Measurements from ENCODE around the gene HOXB8. TPM values are rescaled to one million over a fixed set of nuclear protein-coding genes. Genes with fewer than 3 reads are reported as not detected.

The HOXB8 gene
- total RNA-seq, result not detected

GRCh38 chr17:48615047-48615962 is at the start of gene HOXB8:
HOXB8 (minus strand) TSS chr17:48615292; CDS start chr17:48614704, 588 bp downstream.
- Mint-ChIP-seq H3K4me3 (peak within 1 kb of the TSS; percentile 20), H3K9me3 (no peaks in the 10 kb centered on the region), H3K27me3 (peaks cover 81% of the 10 kb centered on the region), H3K27ac (peak within 1 kb of the TSS; percentile 42), H3K36me3 (no peaks in the 10 kb centered on the region), H3K4me1 (ENCODE audit: low read depth) (peaks cover 62% of the 10 kb centered on the region)
- POLR2A ChIA-PET, result interaction anchor here (0.5 kb wide), 1 partner anchor 10 kb away, joined by 3 read pairs; no protein-coding TSS in a partner anchor
- no peak for DNase-seq
- CTCF ChIA-PET, result interaction anchor here (0.7 to 4.9 kb wide), 14 partner anchors 9 to 955 kb away, joined by 3 to 22 read pairs (median 4); partner anchors contain the start of gene HOXB5
- intact Hi-C loops (cut with micrococcal nuclease), result loop anchor here (5.0 to 10.0 kb wide), 2 partner anchors 107 to 481 kb away; partner anchors contain the start of genes PRAC1 and PRAC2

GRCh38 chr17:48663134-48663924 is 48.2 kb upstream of the HOXB8 start:
- DNase-seq, result no peak
- intact Hi-C loops (cut with micrococcal nuclease), result no loop called here
- Mint-ChIP-seq H3K4me3 (no peak overlapping the region), H3K36me3 (no peaks in the 10 kb centered on the region), H3K27me3 (peaks cover 8% of the 10 kb centered on the region), H3K4me1 (ENCODE audit: low read depth) (no peaks in the 10 kb centered on the region), H3K27ac (no peak overlapping the region), H3K9me3 (no peaks in the 10 kb centered on the region)
- ChIA-PET POLR2A (no interaction called here), CTCF (interaction anchor here (0.9 to 5.7 kb wide), 5 partner anchors 8 to 215 kb away, joined by 3 to 33 read pairs (median 6); no protein-coding TSS in a partner anchor)

GRCh38 chr17:48655913-48656312 is 40.8 kb upstream of the HOXB8 start:
- CTCF ChIA-PET, result interaction anchor here (1.1 to 1.6 kb wide), 2 partner anchors 19 to 22 kb away, joined by 4 to 5 read pairs; no protein-coding TSS in a partner anchor
- Mint-ChIP-seq H3K36me3 (no peaks in the 10 kb centered on the region), H3K27ac (no peak overlapping the region), H3K9me3 (no peaks in the 10 kb centered on the region), H3K4me1 (ENCODE audit: low read depth) (no peaks in the 10 kb centered on the region), H3K4me3 (no peak overlapping the region), H3K27me3 (peaks cover 1% of the 10 kb centered on the region)
- DNase-seq, result no peak
- POLR2A ChIA-PET, result no interaction called here
- intact Hi-C loops (cut with micrococcal nuclease), result no loop called here

- CTCF ChIA-PET, result interaction anchor here (1.0 to 2.8 kb wide), 2 partner anchors 13 to 22 kb away, joined by 3 to 16 read pairs; no protein-coding TSS in a partner anchor
- peaks cover 33% of the 10 kb centered on the region for H3K27me3 Mint-ChIP-seq
- POLR2A ChIA-PET, result no interaction called here
- H3K4me1 Mint-ChIP-seq (ENCODE audit: low read depth), result peaks cover 9% of the 10 kb centered on the region
- H3K36me3 Mint-ChIP-seq, result no peaks in the 10 kb centered on the region
- no peak overlapping the region for H3K27ac Mint-ChIP-seq
- no peak overlapping the region for H3K4me3 Mint-ChIP-seq
- intact Hi-C loops (cut with micrococcal nuclease), result no loop called here
- H3K9me3 Mint-ChIP-seq, result no peaks in the 10 kb centered on the region
- no peak for DNase-seq
Measured at GRCh38 chr17:48649741-48650140, 34.6 kb upstream of the HOXB8 start.

- intact Hi-C loops (cut with micrococcal nuclease), result no loop called here
- no peak for DNase-seq
- Mint-ChIP-seq H3K4me3 (peak overlapping the region; percentile 27), H3K9me3 (no peaks in the 10 kb centered on the region), H3K27ac (no peak overlapping the region), H3K36me3 (no peaks in the 10 kb centered on the region), H3K27me3 (peaks cover 48% of the 10 kb centered on the region), H3K4me1 (ENCODE audit: low read depth) (peaks cover 9% of the 10 kb centered on the region)
- POLR2A ChIA-PET, result interaction anchor here (0.8 kb wide), 1 partner anchor 19 kb away, joined by 3 read pairs; no protein-coding TSS in a partner anchor
- CTCF ChIA-PET, result interaction anchor here (0.6 to 2.8 kb wide), 3 partner anchors 12 to 31 kb away, joined by 3 to 16 read pairs (median 3); no protein-coding TSS in a partner anchor
Measured at GRCh38 chr17:48647963-48648245, 32.8 kb upstream of the HOXB8 start.

GRCh38 chr17:48647103-48647962 is 32.2 kb upstream of the HOXB8 start:
- intact Hi-C loops (cut with micrococcal nuclease), result no loop called here

GRCh38 chr17:48646183-48647102 is 31.4 kb upstream of the HOXB8 start:
- no peak overlapping the region for H3K27ac Mint-ChIP-seq

More at GRCh38 chr17:48647103-48647962, 32.2 kb upstream of the HOXB8 start:
- Mint-ChIP-seq H3K4me1 (ENCODE audit: low read depth) (peaks cover 11% of the 10 kb centered on the region), H3K9me3 (no peaks in the 10 kb centered on the region), H3K27ac (no peak overlapping the region), H3K4me3 (peak overlapping the region; percentile 41), H3K36me3 (no peaks in the 10 kb centered on the region), H3K27me3 (peaks cover 54% of the 10 kb centered on the region)
- POLR2A ChIA-PET, result interaction anchor here (0.8 kb wide), 1 partner anchor 19 kb away, joined by 3 read pairs; no protein-coding TSS in a partner anchor
- CTCF ChIA-PET, result interaction anchor here (0.6 to 2.8 kb wide), 3 partner anchors 11 to 31 kb away, joined by 3 to 16 read pairs (median 3); no protein-coding TSS in a partner anchor
- no peak for DNase-seq

GRCh38 chr17:48645639-48646182 is 30.6 kb upstream of the HOXB8 start:
- intact Hi-C loops (cut with micrococcal nuclease), result no loop called here
- H3K36me3 Mint-ChIP-seq, result no peaks in the 10 kb centered on the region
- H3K4me3 Mint-ChIP-seq, result peak overlapping the region; percentile 9
- H3K27ac Mint-ChIP-seq, result no peak overlapping the region
- peaks cover 69% of the 10 kb centered on the region for H3K27me3 Mint-ChIP-seq
- no peaks in the 10 kb centered on the region for H3K9me3 Mint-ChIP-seq
- CTCF ChIA-PET, result interaction anchor here (1.1 kb wide), 1 partner anchor 9 kb away, joined by 4 read pairs; no protein-coding TSS in a partner anchor
- H3K4me1 Mint-ChIP-seq (ENCODE audit: low read depth), result peaks cover 17% of the 10 kb centered on the region
- POLR2A ChIA-PET, result no interaction called here
- DNase-seq, result no peak

More at GRCh38 chr17:48646183-48647102, 31.4 kb upstream of the HOXB8 start:
- H3K9me3 Mint-ChIP-seq, result no peaks in the 10 kb centered on the region
- ChIA-PET POLR2A (no interaction called here), CTCF (interaction anchor here (1.1 kb wide), 1 partner anchor 10 kb away, joined by 4 read pairs; no protein-coding TSS in a partner anchor)
- peaks cover 16% of the 10 kb centered on the region for H3K4me1 Mint-ChIP-seq (ENCODE audit: low read depth)
- peak overlapping the region; percentile 9 for H3K4me3 Mint-ChIP-seq
- intact Hi-C loops (cut with micrococcal nuclease), result no loop called here
- DNase-seq, result no peak
- no peaks in the 10 kb centered on the region for H3K36me3 Mint-ChIP-seq
- H3K27me3 Mint-ChIP-seq, result peaks cover 62% of the 10 kb centered on the region

GRCh38 chr17:48644910-48645557 is 29.9 kb upstream of the HOXB8 start:
- no peaks in the 10 kb centered on the region for H3K36me3 Mint-ChIP-seq
- peaks cover 17% of the 10 kb centered on the region for H3K4me1 Mint-ChIP-seq (ENCODE audit: low read depth)
- H3K9me3 Mint-ChIP-seq, result no peaks in the 10 kb centered on the region
- ChIA-PET CTCF (interaction anchor here (1.1 to 1.7 kb wide), 3 partner anchors 8 to 27 kb away, joined by 4 to 5 read pairs (median 5); no protein-coding TSS in a partner anchor), POLR2A (no interaction called here)
- intact Hi-C loops (cut with micrococcal nuclease), result no loop called here
- no peak for DNase-seq
- no peak overlapping the region for H3K4me3 Mint-ChIP-seq
- H3K27me3 Mint-ChIP-seq, result peaks cover 69% of the 10 kb centered on the region
- no peak overlapping the region for H3K27ac Mint-ChIP-seq

- H3K27ac Mint-ChIP-seq, result no peak overlapping the region
- ChIA-PET CTCF (interaction anchor here (1.6 to 1.7 kb wide), 2 partner anchors 26 to 27 kb away, joined by 5 read pairs; no protein-coding TSS in a partner anchor), POLR2A (no interaction called here)
- peaks cover 70% of the 10 kb centered on the region for H3K27me3 Mint-ChIP-seq
- H3K4me1 Mint-ChIP-seq (ENCODE audit: low read depth), result peaks cover 17% of the 10 kb centered on the region
- intact Hi-C loops (cut with micrococcal nuclease), result no loop called here
- no peak overlapping the region for H3K4me3 Mint-ChIP-seq
- H3K36me3 Mint-ChIP-seq, result no peaks in the 10 kb centered on the region
- no peak for DNase-seq
- no peaks in the 10 kb centered on the region for H3K9me3 Mint-ChIP-seq
Measured at GRCh38 chr17:48644159-48644558, 29.1 kb upstream of the HOXB8 start.
